Right forelimb (tissue), 1 donor: ENCODE data around the gene CFHR4.
"Not testable (repeated sequence)": the region's sequence is repeated elsewhere in the genome, so short reads cannot be mapped to it uniquely, and the experiment has no call there.

ENCODE experiments used
- DNase-seq: peaks from one replicate; pipeline ENCODE4 v3.0.0-alpha.2; 2018

Gene CFHR4

GRCh38 chr1:196887515-196888239, at the start of gene CFHR4:
TSS of gene CFHR4 (plus strand) at chr1:196888052. CDS start at chr1:196888151, 99 bp downstream.
- no peak for DNase-seq

- DNase-seq: not testable (repeated sequence)
These were observed 38.0 kb upstream of the CFHR4 start for GRCh38 chr1:196849613-196850492.

GRCh38 chr1:196856053-196856452, 31.8 kb upstream of the CFHR4 start:
- no peak for DNase-seq

GRCh38 chr1:196857188-196857587, 30.7 kb upstream of the CFHR4 start:
- DNase-seq: no peak

GRCh38 chr1:196858811-196859210, 29.0 kb upstream of the CFHR4 start:
- no peak for DNase-seq

GRCh38 chr1:196860323-196860884, 27.4 kb upstream of the CFHR4 start:
- no peak for DNase-seq

GRCh38 chr1:196861429-196861828, 26.4 kb upstream of the CFHR4 start:
- DNase-seq: no peak

- no peak for DNase-seq
These were observed 20.9 kb upstream of the CFHR4 start for GRCh38 chr1:196866974-196867373.

- no peak for DNase-seq
These were observed 14.5 kb upstream of the CFHR4 start for GRCh38 chr1:196873385-196873784.

- no peak for DNase-seq
These were observed 11.9 kb upstream of the CFHR4 start for GRCh38 chr1:196875935-196876334.

- DNase-seq: no peak
These were observed 9.9 kb upstream of the CFHR4 start for GRCh38 chr1:196877964-196878363.

GRCh38 chr1:196886560-196886959, 1.3 kb upstream of the CFHR4 start:
- not testable (repeated sequence) for DNase-seq

- no peak for DNase-seq
These were observed 2.8 kb downstream of the CFHR4 start for GRCh38 chr1:196890668-196891067.

- no peak for DNase-seq
These were observed 3.4 kb downstream of the CFHR4 start for GRCh38 chr1:196891251-196891650.

- DNase-seq: no peak
These were observed 8.5 kb downstream of the CFHR4 start for GRCh38 chr1:196896355-196896754.

GRCh38 chr1:196897158-196897828, 9.4 kb downstream of the CFHR4 start:
- DNase-seq: no peak

- no peak for DNase-seq
These were observed 14.5 kb downstream of the CFHR4 start for GRCh38 chr1:196902344-196902743.

- DNase-seq: no peak
These were observed 22.4 kb downstream of the CFHR4 start for GRCh38 chr1:196910215-196910614.

- DNase-seq: not testable (repeated sequence)
These were observed 24.4 kb downstream of the CFHR4 start for GRCh38 chr1:196912283-196912682.

- DNase-seq: not testable (repeated sequence)
These were observed 39.0 kb downstream of the CFHR4 start for GRCh38 chr1:196926839-196927238.

GRCh38 chr1:196932853-196933252, 45.0 kb downstream of the CFHR4 start:
- not testable (repeated sequence) for DNase-seq

- no peak for DNase-seq
These were observed 45.8 kb downstream of the CFHR4 start for GRCh38 chr1:196933531-196934189.
